Muscle layer of colon (tissue), 2 donors: Measurements from ENCODE around the gene MSH5.

Source experiments
- H3K27ac ChIP-seq: one replicate; pipeline ENCODE4 v1.7.0; 2013; ENCODE audit warnings: low read depth, mild to moderate bottlenecking, low read length, moderate library complexity
- H3K27me3 ChIP-seq, 2 donors: one replicate each; pipeline ENCODE4 v1.7.0; 2013; ENCODE audit warnings: low read length in 2 of 2, mild to moderate bottlenecking in 2 of 2; ENCODE audit not compliant: insufficient read depth in 2 of 2, control insufficient read depth in 1 of 2
- H3K36me3 ChIP-seq: one replicate; pipeline ENCODE4 v1.7.0; 2013; ENCODE audit warnings: mild to moderate bottlenecking, low read length; ENCODE audit not compliant: insufficient read depth
- H3K4me1 ChIP-seq: one replicate; pipeline ENCODE4 v1.7.0; 2013; ENCODE audit warnings: mild to moderate bottlenecking, low read length; ENCODE audit not compliant: insufficient read depth
- H3K4me3 ChIP-seq, 2 donors: one replicate each; pipeline ENCODE4 v1.7.0; 2013; ENCODE audit warnings: low read length in 2 of 2, low read depth in 1 of 2, mild to moderate bottlenecking in 1 of 2, moderate library complexity in 1 of 2
- H3K9ac ChIP-seq: one replicate; pipeline ENCODE4 v1.7.0; 2013; ENCODE audit warnings: low read length
- H3K9me3 ChIP-seq: one replicate; pipeline ENCODE4 v1.7.0; 2013; ENCODE audit warnings: mild to moderate bottlenecking, low read length
- donor health status: abdominal sarcoma.
- donor health status: Adenocarcinoma of cecum.

MSH5 gene

DNA sequence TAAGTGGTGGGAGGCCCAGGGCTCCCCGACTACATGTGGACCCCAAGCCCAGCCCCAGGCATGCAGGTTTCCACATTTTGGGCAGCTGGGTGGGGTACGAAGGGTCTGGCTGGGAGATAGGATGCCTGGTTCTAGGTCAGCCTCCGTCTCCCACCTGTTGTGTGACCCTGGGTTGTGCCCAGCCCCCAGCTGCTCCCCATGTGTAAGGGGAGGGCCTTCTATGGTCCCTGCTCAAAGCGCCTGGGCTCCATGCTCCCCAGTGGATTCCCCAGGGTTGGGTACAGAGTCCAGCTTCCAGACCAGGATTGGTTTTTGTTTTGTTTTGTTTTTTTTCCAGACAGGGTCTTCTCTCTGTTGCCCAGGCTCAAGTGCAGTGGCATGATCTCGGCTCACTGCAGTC lies 38.4 kb downstream of the MSH5 start:
- Histone ChIP-seq H3K4me1 (peaks cover 7% of the 10 kb centered on the region), H3K4me3 (no peak overlapping the region), H3K9ac (no peak overlapping the region), H3K27ac (no peak overlapping the region), H3K36me3 (peaks cover 42% of the 10 kb centered on the region), H3K27me3 (no peaks in the 10 kb centered on the region), H3K9me3 (no peaks in the 10 kb centered on the region)

DNA sequence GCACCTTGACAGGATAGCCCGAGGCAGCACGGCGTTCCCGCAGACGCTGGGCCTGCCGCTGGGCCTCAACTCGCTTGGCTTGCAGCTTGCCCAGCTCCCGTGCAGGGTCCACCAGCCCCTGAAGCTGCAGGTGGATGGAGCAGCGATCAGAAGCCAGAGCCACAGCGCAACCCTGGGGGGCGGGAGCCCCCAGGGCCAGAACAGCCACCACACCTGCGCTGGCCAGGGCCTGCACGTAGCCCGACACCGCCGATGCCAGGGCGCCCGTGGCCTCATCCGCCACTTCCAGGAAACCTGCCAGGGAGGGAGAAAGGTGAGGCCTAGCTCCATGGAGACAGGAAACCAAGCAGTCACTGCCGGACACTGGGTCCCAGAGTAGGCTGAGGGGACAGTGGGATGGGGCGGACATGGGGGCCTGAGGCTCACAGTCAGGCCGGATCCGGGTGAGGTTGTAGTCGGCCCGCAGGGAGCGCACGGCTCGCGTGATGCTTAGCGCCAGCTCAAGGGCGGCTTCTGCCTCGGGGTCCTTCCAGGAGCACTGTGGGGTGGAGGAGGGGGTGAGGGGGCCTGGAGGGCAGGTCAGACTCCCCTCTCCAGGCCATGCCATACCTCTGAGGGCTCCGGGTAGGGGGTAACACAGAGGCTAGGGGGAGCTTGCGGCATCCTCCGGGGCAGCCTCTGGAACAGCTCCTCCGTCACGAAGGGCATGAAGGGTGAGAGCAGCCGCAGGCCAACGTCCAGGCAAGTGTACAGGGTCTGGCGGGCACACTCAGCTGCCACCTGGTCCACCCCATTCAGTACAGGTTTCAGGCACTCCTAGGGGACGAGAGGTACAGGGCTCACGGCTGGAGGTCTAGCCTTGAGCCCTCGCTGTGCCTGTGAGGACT lies 39.4 kb downstream of the MSH5 start:
- Histone ChIP-seq H3K27ac (no peak overlapping the region), H3K4me3 (no peak overlapping the region), H3K36me3 (peaks cover 48% of the 10 kb centered on the region), H3K27me3 (no peaks in the 10 kb centered on the region), H3K4me1 (peaks cover 7% of the 10 kb centered on the region), H3K9ac (no peak overlapping the region), H3K9me3 (no peaks in the 10 kb centered on the region)

DNA sequence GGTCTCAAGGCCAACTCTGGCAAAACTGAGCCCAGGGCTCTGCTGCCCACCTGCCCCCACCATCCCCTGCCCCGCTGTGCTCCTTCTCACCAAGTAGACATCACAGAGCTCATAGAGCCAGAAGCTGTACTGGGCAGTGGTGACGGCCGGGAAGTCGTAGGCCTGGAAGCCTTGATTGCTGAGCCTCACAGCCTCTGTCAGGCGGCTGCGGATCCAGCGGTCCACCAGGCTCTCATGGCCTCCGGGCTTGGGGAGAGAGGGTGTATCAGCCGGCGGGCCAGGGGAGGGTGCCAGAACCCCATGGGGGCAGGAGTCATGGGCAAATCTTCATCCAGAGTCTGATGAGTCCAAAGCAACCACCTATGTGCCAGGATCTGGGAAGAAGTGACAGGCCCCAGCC lies 40.1 kb downstream of the MSH5 start:
- Histone ChIP-seq H3K4me3 (no peak overlapping the region), H3K27me3 (no peaks in the 10 kb centered on the region), H3K9ac (no peak overlapping the region), H3K36me3 (peaks cover 54% of the 10 kb centered on the region), H3K9me3 (no peaks in the 10 kb centered on the region), H3K4me1 (peaks cover 7% of the 10 kb centered on the region), H3K27ac (no peak overlapping the region)

DNA sequence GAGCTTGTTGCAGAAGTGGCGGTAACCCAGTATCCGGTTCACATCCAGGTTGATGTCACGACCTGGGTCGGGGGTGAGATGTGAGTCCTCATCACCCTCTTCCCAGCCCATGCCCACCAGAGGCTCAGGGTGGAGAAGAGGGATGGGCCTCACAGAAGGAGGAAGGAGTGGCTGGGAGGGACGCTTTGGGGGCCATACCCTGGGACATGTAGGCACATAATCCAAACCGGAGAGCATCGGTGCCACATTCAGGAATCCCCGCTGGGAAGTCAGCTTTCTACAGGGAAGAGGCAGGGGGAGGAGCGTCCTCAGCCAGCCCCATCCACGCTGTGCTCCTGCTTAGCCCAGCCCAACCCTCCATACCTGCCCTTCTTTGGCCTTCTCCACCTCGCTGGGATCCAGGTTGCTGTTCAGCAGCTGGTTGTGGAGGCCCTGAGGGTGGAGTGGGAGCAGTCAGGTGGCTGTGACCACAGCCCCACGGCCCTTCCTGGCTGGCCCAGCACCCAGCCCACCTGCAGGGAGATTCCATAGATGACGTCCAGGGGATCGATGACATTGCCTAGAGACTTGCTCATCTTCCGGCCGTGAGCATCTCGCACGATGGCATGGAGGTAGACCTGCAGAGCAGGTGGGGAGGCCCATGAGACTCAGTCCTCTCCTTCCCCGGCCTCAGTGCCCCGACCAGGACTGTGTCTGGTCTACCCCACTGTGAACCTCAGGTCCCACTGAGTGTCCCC lies 40.9 kb downstream of the MSH5 start:
- Histone ChIP-seq H3K9ac (no peak overlapping the region), H3K4me1 (peaks cover 7% of the 10 kb centered on the region), H3K4me3 (no peak overlapping the region), H3K9me3 (no peaks in the 10 kb centered on the region), H3K27ac (no peak overlapping the region), H3K36me3 (peaks cover 61% of the 10 kb centered on the region), H3K27me3 (no peaks in the 10 kb centered on the region)

DNA sequence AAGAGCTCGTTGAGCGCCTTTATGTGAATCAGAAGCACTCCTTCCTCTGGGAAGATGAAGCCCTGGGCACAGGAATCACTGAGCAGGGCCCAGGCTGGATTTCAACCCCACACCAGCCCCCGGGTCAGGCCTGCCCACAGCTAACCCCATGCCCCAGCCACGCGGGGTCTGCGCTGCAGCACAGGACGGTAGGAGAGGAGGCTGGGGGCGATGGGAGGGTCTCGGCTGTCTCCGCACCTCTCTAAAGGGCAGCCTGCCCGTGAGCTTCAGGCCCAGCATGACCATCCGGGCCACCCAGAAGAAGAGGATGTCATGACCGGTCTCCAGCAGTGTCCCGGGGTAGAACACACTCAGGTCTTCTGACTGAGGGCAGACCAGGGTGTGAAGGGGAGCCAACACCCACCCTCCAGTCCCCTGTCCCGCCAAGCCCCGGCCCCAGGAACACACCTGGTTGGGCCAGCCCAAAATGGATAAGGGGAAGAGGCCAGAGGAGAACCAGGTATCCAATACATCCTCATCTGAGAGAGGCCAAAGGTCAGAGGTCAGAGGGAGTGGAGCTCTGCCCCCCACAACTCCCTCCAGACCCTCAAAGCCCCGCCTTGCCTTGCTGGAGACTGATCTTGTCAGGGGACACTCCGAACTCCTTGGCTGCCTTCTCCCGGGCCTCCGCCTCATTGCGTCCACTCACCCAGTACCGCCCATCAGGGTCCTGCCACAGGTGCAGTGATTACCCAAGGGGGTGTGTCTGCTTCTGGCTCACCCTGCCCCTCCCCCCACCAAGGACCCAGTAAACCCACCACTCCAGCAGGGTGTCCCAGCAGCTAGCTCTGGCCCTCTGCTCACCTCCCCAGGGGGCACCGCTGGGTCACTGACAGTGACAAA lies 41.7 kb downstream of the MSH5 start:
- H3K9ac ChIP-seq, result no peak overlapping the region
- no peaks in the 10 kb centered on the region for H3K9me3 ChIP-seq
- H3K36me3 ChIP-seq, result peaks cover 61% of the 10 kb centered on the region
- no peak overlapping the region for H3K4me3 ChIP-seq
- H3K4me1 ChIP-seq, result peaks cover 7% of the 10 kb centered on the region
- no peaks in the 10 kb centered on the region for H3K27me3 ChIP-seq
- no peak overlapping the region for H3K27ac ChIP-seq

DNA sequence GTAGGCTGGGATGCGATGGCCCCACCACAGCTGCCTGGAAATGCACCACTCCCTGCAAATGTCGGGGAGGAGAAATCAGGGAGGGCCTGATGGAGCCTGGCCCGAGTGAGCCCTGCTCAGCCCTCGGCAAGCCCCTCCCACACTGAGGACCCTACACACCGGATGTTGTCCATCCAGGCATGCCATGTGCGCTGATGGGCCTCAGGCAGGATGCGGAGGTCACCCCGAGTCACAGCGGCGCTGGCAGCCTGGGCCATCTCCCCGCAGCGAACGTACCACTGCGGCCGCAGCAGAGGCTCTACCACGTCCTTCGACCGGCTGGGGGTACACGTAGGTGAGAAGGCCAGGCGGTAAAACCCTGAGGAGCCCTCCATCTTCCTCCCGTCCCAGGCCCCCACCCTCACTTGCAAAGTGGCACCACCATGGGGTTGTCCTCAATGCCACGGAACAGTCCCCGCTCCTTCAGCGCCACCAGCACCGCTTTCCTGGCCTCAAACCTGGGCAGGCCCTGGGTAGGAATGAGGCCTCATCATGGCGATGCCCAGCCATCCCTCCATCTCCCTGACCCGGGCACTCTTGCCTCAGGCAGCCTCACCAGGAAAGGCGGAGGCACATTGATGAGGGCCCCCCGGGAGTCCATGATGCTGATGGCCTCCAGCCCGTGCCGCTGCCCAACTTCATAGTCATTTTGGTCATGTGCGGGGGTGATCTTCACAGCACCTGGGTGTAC lies 42.5 kb downstream of the MSH5 start:
- Histone ChIP-seq H3K27ac (no peak overlapping the region), H3K9ac (no peak overlapping the region), H3K27me3 (no peaks in the 10 kb centered on the region), H3K4me3 (no peak overlapping the region), H3K36me3 (peaks cover 61% of the 10 kb centered on the region), H3K9me3 (no peaks in the 10 kb centered on the region), H3K4me1 (peaks cover 2% of the 10 kb centered on the region)

DNA sequence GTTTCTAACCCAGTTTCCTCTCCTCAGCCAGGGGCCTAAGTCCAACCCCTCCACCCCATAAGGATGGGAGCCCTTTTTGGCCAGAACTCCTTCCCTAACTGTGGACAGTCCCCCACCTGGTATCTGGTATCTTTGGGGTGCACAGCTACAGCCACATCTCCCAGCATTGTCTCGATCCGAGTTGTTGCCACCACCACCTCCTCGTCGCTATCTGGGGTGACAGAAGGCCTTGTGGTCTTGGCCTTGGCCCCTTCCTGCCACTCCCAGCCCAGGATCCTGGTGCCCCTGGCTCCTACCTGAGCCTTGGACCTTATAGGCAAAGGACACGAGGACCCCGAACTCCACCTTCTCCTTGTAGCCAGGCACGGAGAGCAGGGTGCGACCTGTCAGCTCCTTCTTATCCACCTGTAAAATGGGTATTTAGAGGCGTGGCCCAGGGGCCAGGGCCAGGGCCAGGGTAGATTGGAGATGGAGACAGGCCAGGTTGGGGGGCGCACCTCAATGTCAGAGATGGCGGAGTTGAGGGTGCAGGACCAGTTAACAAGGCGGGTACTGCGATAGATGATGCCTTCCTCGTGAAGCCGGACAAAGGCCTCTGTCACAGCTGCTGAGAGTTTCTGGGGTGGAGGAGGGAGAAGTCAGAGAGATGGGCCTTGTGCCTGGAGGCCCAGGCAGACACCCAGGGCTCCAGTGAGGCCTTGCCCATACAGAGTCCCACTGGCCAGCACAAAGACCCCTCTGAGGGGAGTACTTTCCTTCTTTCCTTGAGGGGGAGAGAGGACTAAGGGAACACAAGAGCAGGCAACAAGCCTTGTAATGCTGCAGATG lies 44.5 kb downstream of the MSH5 start:
- H3K27ac ChIP-seq, result no peak overlapping the region
- no peaks in the 10 kb centered on the region for H3K27me3 ChIP-seq
- H3K4me1 ChIP-seq, result no peaks in the 10 kb centered on the region
- no peaks in the 10 kb centered on the region for H3K9me3 ChIP-seq
- peaks cover 50% of the 10 kb centered on the region for H3K36me3 ChIP-seq
- no peak overlapping the region for H3K9ac ChIP-seq
- H3K4me3 ChIP-seq, result no peak overlapping the region

DNA sequence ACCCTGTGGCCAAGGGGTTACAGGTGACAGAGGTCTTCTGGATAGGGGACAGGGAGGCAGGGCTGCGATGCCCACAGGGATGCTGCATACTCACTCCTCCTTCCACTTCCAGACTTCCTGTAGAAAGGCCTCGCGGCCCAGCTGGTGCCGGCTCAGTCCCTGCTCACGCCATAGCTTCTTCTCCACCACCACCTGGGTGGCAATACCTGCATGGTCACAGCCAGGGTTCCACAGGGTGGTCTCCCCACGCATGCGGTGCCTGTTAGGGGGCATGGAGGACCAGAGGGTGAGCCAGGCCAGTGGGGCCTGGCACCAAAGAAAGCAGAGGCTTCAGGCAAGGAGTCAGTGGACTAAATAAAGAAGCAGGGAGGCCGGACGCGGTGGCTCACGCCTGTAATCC lies 45.7 kb downstream of the MSH5 start:
- Histone ChIP-seq H3K4me1 (no peaks in the 10 kb centered on the region), H3K9ac (no peak overlapping the region), H3K36me3 (peaks cover 41% of the 10 kb centered on the region), H3K9me3 (no peaks in the 10 kb centered on the region), H3K4me3 (no peak overlapping the region), H3K27me3 (no peaks in the 10 kb centered on the region), H3K27ac (no peak overlapping the region)

DNA sequence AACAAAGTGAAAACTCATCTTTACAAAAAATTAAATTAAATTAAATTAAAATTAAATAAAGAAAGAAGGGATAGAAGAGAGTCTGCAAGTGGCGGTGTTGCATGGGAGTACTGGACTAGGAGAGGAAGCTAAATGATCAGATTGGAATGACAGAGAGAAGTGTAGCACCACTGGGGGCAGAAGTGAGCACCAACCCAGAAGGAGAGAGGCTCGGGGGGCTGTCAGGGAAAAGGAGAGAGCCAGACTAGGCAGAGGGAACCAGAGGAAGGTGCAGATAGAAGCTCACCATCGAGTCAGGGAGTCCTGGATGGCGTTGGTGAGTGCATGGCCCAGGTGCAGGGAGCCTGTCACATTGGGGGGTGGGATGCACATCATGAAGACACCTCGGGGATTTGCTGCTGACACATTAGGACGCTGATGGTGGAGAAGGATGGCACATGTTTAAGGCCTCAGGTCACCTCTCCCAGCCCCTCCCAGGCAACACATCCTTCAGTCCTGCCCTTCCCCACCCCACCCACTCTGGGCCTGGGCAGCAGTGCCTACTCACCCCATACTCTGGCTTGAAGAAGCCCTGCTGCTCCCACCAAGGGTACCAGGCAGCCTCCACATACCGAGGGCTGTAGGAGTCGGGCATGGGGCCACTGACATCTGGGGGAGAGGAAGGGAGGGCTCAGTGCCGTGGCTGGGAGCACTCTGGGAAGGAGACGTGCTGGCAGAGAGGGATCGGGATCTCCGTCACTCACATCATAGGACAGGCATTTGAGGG lies 51.7 kb downstream of the MSH5 start:
- Histone ChIP-seq H3K36me3 (no peaks in the 10 kb centered on the region), H3K27me3 (no peaks in the 10 kb centered on the region), H3K4me1 (peaks cover 11% of the 10 kb centered on the region), H3K9ac (no peak overlapping the region), H3K9me3 (no peaks in the 10 kb centered on the region), H3K4me3 (no peak overlapping the region), H3K27ac (no peak overlapping the region)

DNA sequence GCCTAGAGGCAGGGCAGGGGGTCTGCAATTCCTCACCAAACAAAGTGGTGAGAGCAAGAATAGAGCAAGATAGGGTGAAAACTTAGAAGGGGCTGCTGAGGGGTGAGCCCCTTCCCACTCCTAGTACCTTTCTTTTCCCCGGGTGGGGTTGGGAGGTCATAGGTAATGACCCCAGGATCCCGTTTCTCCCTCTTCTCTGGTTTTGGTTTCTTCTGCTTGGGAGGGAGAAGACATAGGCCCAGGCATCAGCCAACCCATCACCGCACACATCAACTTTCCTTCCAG lies 52.2 kb downstream of the MSH5 start:
- H3K36me3 ChIP-seq, result peaks cover 1% of the 10 kb centered on the region
- H3K4me3 ChIP-seq, result no peak overlapping the region
- H3K4me1 ChIP-seq, result peaks cover 11% of the 10 kb centered on the region
- H3K27me3 ChIP-seq, result no peaks in the 10 kb centered on the region
- H3K27ac ChIP-seq, result no peak overlapping the region
- H3K9me3 ChIP-seq, result no peaks in the 10 kb centered on the region
- no peak overlapping the region for H3K9ac ChIP-seq
